ENCODE results near the gene KLF2.
"Not testable (repeated sequence)": the region's sequence is repeated elsewhere in the genome, so short reads cannot be mapped to it uniquely, and the experiment has no call there.

The KLF2 gene

GRCh38 chr19:16343156-16343555 is 18.5 kb downstream of the KLF2 start:
- DNase-seq (ENCODE audit: insufficient read length, low spot score): no peak
- no peak for TF ChIP-seq POLR2AphosphoS5 (IDR thresholded peaks at IDR 0.05; ENCODE audit: low read depth, low read length)
- no peak for TF ChIP-seq POLR2A (IDR thresholded peaks at IDR 0.05; ENCODE audit: low read depth, low read length)
- no peak for TF ChIP-seq TAF1 (IDR thresholded peaks at IDR 0.05; ENCODE audit: low read depth, low read length)
- no peak for TF ChIP-seq POU2F2 (IDR thresholded peaks at IDR 0.05; ENCODE audit: low read depth, low read length)
- no peak for TF ChIP-seq SPI1 (IDR thresholded peaks at IDR 0.05; ENCODE audit: low read depth, low read length)
- TF ChIP-seq PAX5 (IDR thresholded peaks at IDR 0.05; ENCODE audit: insufficient read depth, low read length, severe bottlenecking): no peak
- no peak for FAIRE-seq

GRCh38 chr19:16345457-16345856 is 20.8 kb downstream of the KLF2 start:
- FAIRE-seq (no peak), DNase-seq (ENCODE audit: insufficient read length, low spot score) (no peak)

GRCh38 chr19:16347099-16347498 is 22.5 kb downstream of the KLF2 start:
- FAIRE-seq; DNase-seq (ENCODE audit: insufficient read length, low spot score): not testable (repeated sequence)

More at GRCh38 chr19:16345457-16345856, 20.8 kb downstream of the KLF2 start:
- TF ChIP-seq TAF1 (IDR thresholded peaks at IDR 0.05; ENCODE audit: low read depth, low read length) (no peak), POLR2AphosphoS5 (IDR thresholded peaks at IDR 0.05; ENCODE audit: low read depth, low read length) (no peak), SPI1 (IDR thresholded peaks at IDR 0.05; ENCODE audit: low read depth, low read length) (no peak), PAX5 (IDR thresholded peaks at IDR 0.05; ENCODE audit: insufficient read depth, low read length, severe bottlenecking) (no peak), POU2F2 (IDR thresholded peaks at IDR 0.05; ENCODE audit: low read depth, low read length) (no peak), POLR2A (IDR thresholded peaks at IDR 0.05; ENCODE audit: low read depth, low read length) (no peak)

GRCh38 chr19:16347706-16348105 is 23.1 kb downstream of the KLF2 start:
- TF ChIP-seq POU2F2 (IDR thresholded peaks at IDR 0.05; ENCODE audit: low read depth, low read length) (no peak), POLR2A (IDR thresholded peaks at IDR 0.05; ENCODE audit: low read depth, low read length) (no peak), TAF1 (IDR thresholded peaks at IDR 0.05; ENCODE audit: low read depth, low read length) (no peak), POLR2AphosphoS5 (IDR thresholded peaks at IDR 0.05; ENCODE audit: low read depth, low read length) (no peak), SPI1 (IDR thresholded peaks at IDR 0.05; ENCODE audit: low read depth, low read length) (no peak), PAX5 (IDR thresholded peaks at IDR 0.05; ENCODE audit: insufficient read depth, low read length, severe bottlenecking) (no peak)
- FAIRE-seq: no peak
- DNase-seq (ENCODE audit: insufficient read length, low spot score): no peak

GRCh38 chr19:16349551-16350152 is 25.0 kb downstream of the KLF2 start:
- DNase-seq (ENCODE audit: insufficient read length, low spot score) (no peak), FAIRE-seq (no peak)
- no peak for TF ChIP-seq SPI1 (IDR thresholded peaks at IDR 0.05; ENCODE audit: low read depth, low read length)

- FAIRE-seq (peak; percentile 5), DNase-seq (ENCODE audit: insufficient read length, low spot score) (no peak)
- TF ChIP-seq POU2F2 (IDR thresholded peaks at IDR 0.05; ENCODE audit: low read depth, low read length) (peak; percentile 89; the same call in 1 of the 2 replicates), PAX5 (IDR thresholded peaks at IDR 0.05; ENCODE audit: insufficient read depth, low read length, severe bottlenecking) (no peak)
These were observed 26.6 kb downstream of the KLF2 start for GRCh38 chr19:16351133-16351809.

GRCh38 chr19:16355293-16356043 is 30.8 kb downstream of the KLF2 start:
- FAIRE-seq: no peak
- no peak for TF ChIP-seq POLR2A (IDR thresholded peaks at IDR 0.05; ENCODE audit: low read depth, low read length)
- no peak for TF ChIP-seq PAX5 (IDR thresholded peaks at IDR 0.05; ENCODE audit: insufficient read depth, low read length, severe bottlenecking)
- TF ChIP-seq TAF1 (IDR thresholded peaks at IDR 0.05; ENCODE audit: low read depth, low read length): no peak
- no peak for TF ChIP-seq POLR2AphosphoS5 (IDR thresholded peaks at IDR 0.05; ENCODE audit: low read depth, low read length)
- no peak for TF ChIP-seq POU2F2 (IDR thresholded peaks at IDR 0.05; ENCODE audit: low read depth, low read length)
- TF ChIP-seq SPI1 (IDR thresholded peaks at IDR 0.05; ENCODE audit: low read depth, low read length): no peak
- no peak for DNase-seq (ENCODE audit: insufficient read length, low spot score)

- no peak for DNase-seq (ENCODE audit: insufficient read length, low spot score)
- no peak for FAIRE-seq
- TF ChIP-seq POLR2AphosphoS5 (IDR thresholded peaks at IDR 0.05; ENCODE audit: low read depth, low read length): no peak
- TF ChIP-seq POLR2A (IDR thresholded peaks at IDR 0.05; ENCODE audit: low read depth, low read length): no peak
- TF ChIP-seq POU2F2 (IDR thresholded peaks at IDR 0.05; ENCODE audit: low read depth, low read length): no peak
- TF ChIP-seq SPI1 (IDR thresholded peaks at IDR 0.05; ENCODE audit: low read depth, low read length): no peak
- no peak for TF ChIP-seq TAF1 (IDR thresholded peaks at IDR 0.05; ENCODE audit: low read depth, low read length)
- no peak for TF ChIP-seq PAX5 (IDR thresholded peaks at IDR 0.05; ENCODE audit: insufficient read depth, low read length, severe bottlenecking)
These were observed 33.8 kb downstream of the KLF2 start for GRCh38 chr19:16358456-16358855.

GRCh38 chr19:16359074-16359473 is 34.4 kb downstream of the KLF2 start:
- DNase-seq (ENCODE audit: insufficient read length, low spot score): no peak
- peak; percentile 45 for FAIRE-seq
- no peak for TF ChIP-seq SPI1 (IDR thresholded peaks at IDR 0.05; ENCODE audit: low read depth, low read length)
- no peak for TF ChIP-seq POLR2A (IDR thresholded peaks at IDR 0.05; ENCODE audit: low read depth, low read length)
- no peak for TF ChIP-seq POU2F2 (IDR thresholded peaks at IDR 0.05; ENCODE audit: low read depth, low read length)
- no peak for TF ChIP-seq POLR2AphosphoS5 (IDR thresholded peaks at IDR 0.05; ENCODE audit: low read depth, low read length)
- no peak for TF ChIP-seq TAF1 (IDR thresholded peaks at IDR 0.05; ENCODE audit: low read depth, low read length)
- TF ChIP-seq PAX5 (IDR thresholded peaks at IDR 0.05; ENCODE audit: insufficient read depth, low read length, severe bottlenecking): no peak

GRCh38 chr19:16359964-16360363 is 35.3 kb downstream of the KLF2 start:
- TF ChIP-seq SPI1 (IDR thresholded peaks at IDR 0.05; ENCODE audit: low read depth, low read length): no peak
- TF ChIP-seq TAF1 (IDR thresholded peaks at IDR 0.05; ENCODE audit: low read depth, low read length): no peak
- no peak for TF ChIP-seq POLR2AphosphoS5 (IDR thresholded peaks at IDR 0.05; ENCODE audit: low read depth, low read length)
- TF ChIP-seq PAX5 (IDR thresholded peaks at IDR 0.05; ENCODE audit: insufficient read depth, low read length, severe bottlenecking): no peak
- TF ChIP-seq POU2F2 (IDR thresholded peaks at IDR 0.05; ENCODE audit: low read depth, low read length): no peak
- TF ChIP-seq POLR2A (IDR thresholded peaks at IDR 0.05; ENCODE audit: low read depth, low read length): no peak
- DNase-seq (ENCODE audit: insufficient read length, low spot score) (no peak), FAIRE-seq (no peak)
